HepG2 (cell line): Measurements from ENCODE around the gene ALDOA. TPM values are rescaled to one million over a fixed set of nuclear protein-coding genes. Genes with fewer than 3 reads are reported as not detected.
A peak's percentile ranks its signal among the peaks of the same experiment; 100 is the strongest.

Experiments used
- ELF3 ChIP-seq: IDR thresholded peaks from 2 replicates; pipeline ENCODE4 v1.6.1; 2016; ENCODE audit warnings: missing genetic modification reagents, missing compliant biosample characterization
- ELF4 ChIP-seq: sonication (generic); formaldehyde crosslinking; IDR thresholded peaks from 2 replicates; pipeline ENCODE4 v1.5.0; 2020; ENCODE audit warnings: missing genetic modification reagents, mild to moderate bottlenecking, moderate library complexity, borderline replicate concordance
- EZH2 ChIP-seq: conservative IDR thresholded peaks from 2 replicates; pipeline ENCODE4 v1.6.1; 2012; ENCODE audit warnings: mild to moderate bottlenecking, low read depth, low read length, moderate library complexity
- FIP1L1 ChIP-seq: fragments of 200-400 bp; formaldehyde crosslinking; IDR thresholded peaks from 2 replicates; pipeline ENCODE4 v1.6.1; 2018; ENCODE audit warnings: low read depth, mild to moderate bottlenecking, low read length, moderate library complexity, borderline replicate concordance; ENCODE audit not compliant: insufficient read depth
- FOXA1 ChIP-seq, 2 experiments: fragments of 450-650 bp in 1 of 2; sonication (generic) in 1 of 2; formaldehyde crosslinking in 1 of 2; IDR thresholded peaks; 2 replicates each; pipeline versions ENCODE4 v1.4.0 to v1.6.1; 2016 to 2020; ENCODE audit warnings: missing genetic modification reagents in 1 of 2
- GABPB1 ChIP-seq: IDR thresholded peaks from 2 replicates; pipeline ENCODE4 v1.6.1; 2016; ENCODE audit warnings: mild to moderate bottlenecking, missing genetic modification reagents, moderate library complexity, missing compliant biosample characterization
- HDAC1 ChIP-seq: sonication (generic); formaldehyde crosslinking; IDR thresholded peaks from 2 replicates; pipeline ENCODE4 v1.5.1; 2020; ENCODE audit warnings: mild to moderate bottlenecking, missing genetic modification reagents
- HMG20A ChIP-seq: IDR thresholded peaks from 2 replicates; pipeline ENCODE4 v1.6.1; 2016; ENCODE audit warnings: borderline replicate concordance
- HOXA9 ChIP-seq: sonication (generic); formaldehyde crosslinking; IDR thresholded peaks from 2 replicates; pipeline ENCODE4 v1.8.1; 2022; ENCODE audit warnings: missing genetic modification reagents, mild to moderate bottlenecking, moderate library complexity, borderline replicate concordance
- NFE2L2 ChIP-seq: fragments of 150-350 bp; IDR thresholded peaks from 2 replicates; pipeline ENCODE4 v1.6.1; 2014; ENCODE audit warnings: low read length
- PAF1 ChIP-seq: IDR thresholded peaks from 2 replicates; pipeline ENCODE4 v1.6.1; 2016; ENCODE audit warnings: missing genetic modification reagents, missing compliant biosample characterization
- PHF21A ChIP-seq: sonication (generic); formaldehyde crosslinking; IDR thresholded peaks from 2 replicates; pipeline ENCODE4 v1.5.0; 2020; ENCODE audit warnings: mild to moderate bottlenecking, missing genetic modification reagents
- RFX5 ChIP-seq: IDR thresholded peaks from 2 replicates; pipeline ENCODE4 v1.6.1; 2011; ENCODE audit warnings: low read depth, low read length, improper control_type of control experiment
- YY1 ChIP-seq: IDR thresholded peaks from 2 replicates; pipeline ENCODE4 v1.6.1; 2011; ENCODE audit warnings: low read length, low read depth, moderate library complexity, mild to moderate bottlenecking; ENCODE audit not compliant: insufficient read depth, insufficient replicate concordance
- ZNF569 ChIP-seq: sonication (generic); formaldehyde crosslinking; IDR thresholded peaks from 2 replicates; pipeline ENCODE4 v1.5.0; 2020; ENCODE audit warnings: mild to moderate bottlenecking, missing genetic modification reagents, moderate library complexity, borderline replicate concordance
- ZSCAN20 ChIP-seq: sonication (generic); formaldehyde crosslinking; IDR thresholded peaks from 2 replicates; pipeline ENCODE4 v1.4.0; 2020; ENCODE audit warnings: missing genetic modification reagents, mild to moderate bottlenecking, borderline replicate concordance
- ZSCAN25 ChIP-seq: sonication (generic); formaldehyde crosslinking; IDR thresholded peaks from 2 replicates; pipeline ENCODE4 v1.8.0; 2022; ENCODE audit warnings: mild to moderate bottlenecking, missing genetic modification reagents
- polyA plus RNA-seq, 8 experiments: library from polyadenylated mRNA; depleted of rRNA in 3 of 8; stranded (reverse) in 7 of 8; unstranded in 1 of 8; fragments of >200 nt; fragmentation: Illumina TruSeq in 4 of 8; extraction: Trizol in 4 of 8; gene quantifications; 2 replicates each; pipeline versions ENCODE4 v1.2.1 to v1.2.3, GENCODE V29; 2011 to 2016; ENCODE audit warnings: low read depth in 4 of 8, missing spikeins in 1 of 8, mixed read lengths in 1 of 8; ENCODE audit not compliant: insufficient read depth in 1 of 8
- total RNA-seq, 5 experiments: library from RNA; depleted of rRNA; stranded (reverse); fragments of >200 nt; fragmentation: Illumina TruSeq; extraction: Trizol; gene quantifications; 2 replicates each; pipeline ENCODE4 v1.2.3, GENCODE V29; 2016; ENCODE audit warnings: low read depth in 1 of 5
- TF ChIP-seq, protein P1 (sequence below): IDR thresholded peaks from 2 replicates; pipeline ENCODE4 v1.6.1; 2012; ENCODE audit warnings: inconsistent platforms
- TF ChIP-seq, protein P2 (sequence below): sonication (generic); formaldehyde crosslinking; IDR thresholded peaks from 2 replicates; pipeline ENCODE4 v1.4.0; 2020; ENCODE audit warnings: missing genetic modification reagents, borderline replicate concordance
- TF ChIP-seq, protein P3 (sequence below), 2 experiments: fragments of 450-650 bp in 1 of 2; sonication (generic) in 1 of 2; formaldehyde crosslinking; IDR thresholded peaks; 2 replicates each; pipeline versions ENCODE4 v1.5.0 to v1.8.0; 2020 to 2022; ENCODE audit warnings: mild to moderate bottlenecking in 1 of 2, missing genetic modification reagents in 1 of 2
- TF ChIP-seq, protein P4 (sequence below): sonication (generic); formaldehyde crosslinking; IDR thresholded peaks from 2 replicates; pipeline ENCODE4 v1.8.1; 2022; ENCODE audit warnings: mild to moderate bottlenecking, missing genetic modification reagents
- TF ChIP-seq, protein P5 (sequence below): sonication (generic); formaldehyde crosslinking; IDR thresholded peaks from 2 replicates; pipeline ENCODE4 v1.4.0; 2020; ENCODE audit warnings: mild to moderate bottlenecking, missing genetic modification reagents
- TF ChIP-seq, protein P6 (sequence below): sonication (generic); formaldehyde crosslinking; IDR thresholded peaks from 2 replicates; pipeline ENCODE4 v1.8.1; 2023; ENCODE audit warnings: missing genetic modification reagents, mild to moderate bottlenecking, borderline replicate concordance

Gene ALDOA
- total and polyA plus RNA-seq, 2 of the 13 experiments (the other 11 are each of a cell fraction or from before 2014, with no cell fraction given), result 925 to 1,884 TPM

DNA sequence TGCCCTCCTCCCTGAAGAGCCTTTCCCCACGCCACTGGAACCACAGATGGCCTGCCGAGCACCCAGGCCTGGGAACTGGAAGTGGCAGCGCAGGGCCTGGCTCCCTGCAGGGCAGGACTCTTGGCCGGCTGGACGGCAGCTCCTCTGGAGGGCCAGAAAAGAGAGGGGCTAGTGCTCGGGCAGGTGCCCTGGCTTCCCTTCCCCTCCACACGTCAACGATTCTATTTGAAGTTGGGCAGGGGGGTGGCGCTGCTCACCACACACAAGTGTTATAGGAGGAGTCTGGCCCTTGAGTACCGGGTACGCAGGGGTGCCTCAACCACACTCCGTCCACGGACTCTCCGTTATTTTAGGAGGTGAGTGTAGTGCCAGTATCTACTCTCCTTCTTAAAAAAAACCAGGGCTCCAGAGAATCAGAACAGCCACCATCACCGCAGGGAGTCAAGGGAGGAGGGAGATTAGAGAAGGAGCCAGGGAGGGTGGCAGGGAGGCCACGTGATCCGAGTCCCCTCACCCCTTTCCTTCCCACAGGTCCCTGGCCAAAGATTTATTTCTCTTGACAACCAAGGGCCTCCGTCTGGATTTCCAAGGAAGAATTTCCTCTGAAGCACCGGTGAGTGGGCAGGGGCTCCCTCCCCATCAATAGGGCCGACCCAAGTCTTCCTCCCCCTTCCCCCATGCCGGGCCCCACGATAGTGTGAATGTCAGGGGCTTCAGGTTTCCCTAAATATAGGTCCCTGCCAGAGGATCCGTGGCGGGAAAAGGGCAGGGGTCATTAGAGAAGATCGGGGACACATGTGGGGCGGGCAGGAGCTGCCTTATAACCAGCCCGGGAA lies 1.4 kb upstream of the ALDOA start (continued):
- TF ChIP-seq, protein P1, sequence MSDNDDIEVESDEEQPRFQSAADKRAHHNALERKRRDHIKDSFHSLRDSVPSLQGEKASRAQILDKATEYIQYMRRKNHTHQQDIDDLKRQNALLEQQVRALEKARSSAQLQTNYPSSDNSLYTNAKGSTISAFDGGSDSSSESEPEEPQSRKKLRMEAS, result peak; percentile 72; the same call in 1 of the 2 replicates
- TF ChIP-seq, protein P2, sequence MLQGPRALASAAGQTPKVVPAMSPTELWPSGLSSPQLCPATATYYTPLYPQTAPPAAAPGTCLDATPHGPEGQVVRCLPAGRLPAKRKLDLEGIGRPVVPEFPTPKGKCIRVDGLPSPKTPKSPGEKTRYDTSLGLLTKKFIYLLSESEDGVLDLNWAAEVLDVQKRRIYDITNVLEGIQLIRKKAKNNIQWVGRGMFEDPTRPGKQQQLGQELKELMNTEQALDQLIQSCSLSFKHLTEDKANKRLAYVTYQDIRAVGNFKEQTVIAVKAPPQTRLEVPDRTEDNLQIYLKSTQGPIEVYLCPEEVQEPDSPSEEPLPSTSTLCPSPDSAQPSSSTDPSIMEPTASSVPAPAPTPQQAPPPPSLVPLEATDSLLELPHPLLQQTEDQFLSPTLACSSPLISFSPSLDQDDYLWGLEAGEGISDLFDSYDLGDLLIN (CRISPR knock-in tag), result no peak
- peak; percentile 7 for TF ChIP-seq YY1
- TF ChIP-seq HMG20A (CRISPR knock-in tag), result no peak
- peak; percentile 64 for TF ChIP-seq GABPB1 (CRISPR knock-in tag)
- peak; percentile 59; the same call in 1 of the 2 replicates for TF ChIP-seq PHF21A (CRISPR knock-in tag)
- TF ChIP-seq EZH2, result no peak
- TF ChIP-seq, protein P3, sequence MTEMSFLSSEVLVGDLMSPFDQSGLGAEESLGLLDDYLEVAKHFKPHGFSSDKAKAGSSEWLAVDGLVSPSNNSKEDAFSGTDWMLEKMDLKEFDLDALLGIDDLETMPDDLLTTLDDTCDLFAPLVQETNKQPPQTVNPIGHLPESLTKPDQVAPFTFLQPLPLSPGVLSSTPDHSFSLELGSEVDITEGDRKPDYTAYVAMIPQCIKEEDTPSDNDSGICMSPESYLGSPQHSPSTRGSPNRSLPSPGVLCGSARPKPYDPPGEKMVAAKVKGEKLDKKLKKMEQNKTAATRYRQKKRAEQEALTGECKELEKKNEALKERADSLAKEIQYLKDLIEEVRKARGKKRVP (CRISPR knock-in tag; IDR thresholded peaks at IDR 0.05), result no peak
- peak; percentile 97 for TF ChIP-seq ZSCAN25
- peak; percentile 21; the same call in 1 of the 2 replicates for TF ChIP-seq ELF3
- peak; percentile 87 for TF ChIP-seq HDAC1
- no peak for TF ChIP-seq RFX5
- no peak for TF ChIP-seq ZSCAN20 (CRISPR knock-in tag)
- TF ChIP-seq FIP1L1, result no peak
- TF ChIP-seq, protein P4, sequence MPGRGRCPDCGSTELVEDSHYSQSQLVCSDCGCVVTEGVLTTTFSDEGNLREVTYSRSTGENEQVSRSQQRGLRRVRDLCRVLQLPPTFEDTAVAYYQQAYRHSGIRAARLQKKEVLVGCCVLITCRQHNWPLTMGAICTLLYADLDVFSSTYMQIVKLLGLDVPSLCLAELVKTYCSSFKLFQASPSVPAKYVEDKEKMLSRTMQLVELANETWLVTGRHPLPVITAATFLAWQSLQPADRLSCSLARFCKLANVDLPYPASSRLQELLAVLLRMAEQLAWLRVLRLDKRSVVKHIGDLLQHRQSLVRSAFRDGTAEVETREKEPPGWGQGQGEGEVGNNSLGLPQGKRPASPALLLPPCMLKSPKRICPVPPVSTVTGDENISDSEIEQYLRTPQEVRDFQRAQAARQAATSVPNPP, result no peak
- 0 out of 2 replicates have a peak, but pooled peaks have one; percentile 68 for TF ChIP-seq PAF1 (CRISPR knock-in tag)
- TF ChIP-seq ELF4 (CRISPR knock-in tag), result no peak
- TF ChIP-seq NFE2L2, result no peak
- no peak for TF ChIP-seq FOXA1 (IDR thresholded peaks at IDR 0.05)
- no peak; the same call in 1 of the 2 replicates for TF ChIP-seq FOXA1 (CRISPR knock-in tag; IDR thresholded peaks at IDR 0.05)
- TF ChIP-seq, protein P5, sequence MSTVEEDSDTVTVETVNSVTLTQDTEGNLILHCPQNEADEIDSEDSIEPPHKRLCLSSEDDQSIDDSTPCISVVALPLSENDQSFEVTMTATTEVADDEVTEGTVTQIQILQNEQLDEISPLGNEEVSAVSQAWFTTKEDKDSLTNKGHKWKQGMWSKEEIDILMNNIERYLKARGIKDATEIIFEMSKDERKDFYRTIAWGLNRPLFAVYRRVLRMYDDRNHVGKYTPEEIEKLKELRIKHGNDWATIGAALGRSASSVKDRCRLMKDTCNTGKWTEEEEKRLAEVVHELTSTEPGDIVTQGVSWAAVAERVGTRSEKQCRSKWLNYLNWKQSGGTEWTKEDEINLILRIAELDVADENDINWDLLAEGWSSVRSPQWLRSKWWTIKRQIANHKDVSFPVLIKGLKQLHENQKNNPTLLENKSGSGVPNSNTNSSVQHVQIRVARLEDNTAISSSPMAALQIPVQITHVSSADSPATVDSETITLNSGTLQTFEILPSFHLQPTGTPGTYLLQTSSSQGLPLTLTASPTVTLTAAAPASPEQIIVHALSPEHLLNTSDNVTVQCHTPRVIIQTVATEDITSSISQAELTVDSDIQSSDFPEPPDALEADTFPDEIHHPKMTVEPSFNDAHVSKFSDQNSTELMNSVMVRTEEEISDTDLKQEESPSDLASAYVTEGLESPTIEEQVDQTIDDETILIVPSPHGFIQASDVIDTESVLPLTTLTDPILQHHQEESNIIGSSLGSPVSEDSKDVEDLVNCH (CRISPR knock-in tag), result peak; percentile 31; the same call in 1 of the 2 replicates
- no peak for TF ChIP-seq HOXA9 (CRISPR knock-in tag)
- TF ChIP-seq, protein P6, sequence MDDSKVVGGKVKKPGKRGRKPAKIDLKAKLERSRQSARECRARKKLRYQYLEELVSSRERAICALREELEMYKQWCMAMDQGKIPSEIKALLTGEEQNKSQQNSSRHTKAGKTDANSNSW, result no peak
- no peak for TF ChIP-seq ZNF569 (CRISPR knock-in tag)
